Measurements from ENCODE around the gene POU2F3. TPM values are rescaled to one million over a fixed set of nuclear protein-coding genes. Genes with fewer than 3 reads are reported as not detected.
"Not testable (repeated sequence)": the region's sequence is repeated elsewhere in the genome, so short reads cannot be mapped to it uniquely, and the experiment has no call there.

POU2F3 gene
- total RNA-seq, 2 donors from 2014 or later: 0.26 TPM; not detected in 1

DNA sequence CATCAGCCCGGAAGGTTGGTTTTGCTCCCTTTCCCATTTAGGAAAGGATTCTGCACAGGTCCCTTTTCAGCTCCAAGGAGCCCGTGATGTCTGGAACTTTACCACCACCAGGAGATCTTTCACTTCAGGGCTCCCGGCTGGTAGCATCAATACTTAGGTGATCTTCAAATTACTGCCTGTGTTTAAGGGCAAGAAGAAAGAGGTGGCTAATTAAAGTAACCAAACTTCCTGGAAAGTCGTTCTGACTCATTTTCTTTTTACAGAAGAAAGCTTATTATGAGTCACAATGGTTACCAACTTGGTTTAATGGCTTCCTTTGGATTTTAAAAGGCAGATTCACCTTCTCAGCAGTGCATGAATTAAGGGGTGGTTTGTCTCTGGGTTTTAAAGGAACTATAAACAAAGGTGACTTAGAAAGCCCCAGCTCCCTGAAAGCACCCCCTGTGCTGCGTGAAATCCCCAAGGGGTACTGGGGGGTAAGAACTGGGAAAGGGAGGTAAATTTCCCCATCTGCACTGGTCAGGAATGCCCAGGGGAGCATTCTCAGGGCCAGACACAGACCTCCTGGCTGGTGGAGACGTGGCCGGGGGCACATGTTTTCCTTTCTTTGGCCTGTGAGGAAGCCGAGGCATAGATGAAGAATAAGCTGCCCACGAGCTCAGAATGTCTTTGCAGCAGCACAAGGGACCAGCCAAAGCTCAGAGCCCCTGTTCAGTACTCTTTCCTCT is 8.8 kb downstream of the POU2F3 start:
- H3K9me3 ChIP-seq: no peaks in the 10 kb centered on the region
- no peak overlapping the region for H3K4me3 ChIP-seq
- WGBS, 2 donors: 64 to 65% methylated on average over 9 of the region's 9 CpGs
- TF ChIP-seq, protein P1, sequence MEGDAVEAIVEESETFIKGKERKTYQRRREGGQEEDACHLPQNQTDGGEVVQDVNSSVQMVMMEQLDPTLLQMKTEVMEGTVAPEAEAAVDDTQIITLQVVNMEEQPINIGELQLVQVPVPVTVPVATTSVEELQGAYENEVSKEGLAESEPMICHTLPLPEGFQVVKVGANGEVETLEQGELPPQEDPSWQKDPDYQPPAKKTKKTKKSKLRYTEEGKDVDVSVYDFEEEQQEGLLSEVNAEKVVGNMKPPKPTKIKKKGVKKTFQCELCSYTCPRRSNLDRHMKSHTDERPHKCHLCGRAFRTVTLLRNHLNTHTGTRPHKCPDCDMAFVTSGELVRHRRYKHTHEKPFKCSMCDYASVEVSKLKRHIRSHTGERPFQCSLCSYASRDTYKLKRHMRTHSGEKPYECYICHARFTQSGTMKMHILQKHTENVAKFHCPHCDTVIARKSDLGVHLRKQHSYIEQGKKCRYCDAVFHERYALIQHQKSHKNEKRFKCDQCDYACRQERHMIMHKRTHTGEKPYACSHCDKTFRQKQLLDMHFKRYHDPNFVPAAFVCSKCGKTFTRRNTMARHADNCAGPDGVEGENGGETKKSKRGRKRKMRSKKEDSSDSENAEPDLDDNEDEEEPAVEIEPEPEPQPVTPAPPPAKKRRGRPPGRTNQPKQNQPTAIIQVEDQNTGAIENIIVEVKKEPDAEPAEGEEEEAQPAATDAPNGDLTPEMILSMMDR (IDR thresholded peaks at IDR 0.05): no peak
- TF ChIP-seq POLR2A (IDR thresholded peaks at IDR 0.05): no peak
- no peaks in the 10 kb centered on the region for H3K27me3 ChIP-seq
- intact Hi-C loops (cut with DNase I): no loop called here
- DNase-seq (no peak), ATAC-seq (no peak)
- no peak overlapping the region for H3K27ac ChIP-seq
- H3K4me1 ChIP-seq: no peaks in the 10 kb centered on the region
- H3K36me3 ChIP-seq (replicated peaks in 1 of 2; ENCODE audit: insufficient read depth in 1 of 2, low read depth in 2 of 2): no peaks in the 10 kb centered on the region

GRCh38 chr11:120249279-120250262 is 9.6 kb downstream of the POU2F3 start:
- Histone ChIP-seq H3K4me3 (no peak overlapping the region), H3K27ac (no peak overlapping the region), H3K36me3 (replicated peaks in 1 of 2; ENCODE audit: insufficient read depth in 1 of 2, low read depth in 2 of 2) (no peaks in the 10 kb centered on the region), H3K27me3 (no peaks in the 10 kb centered on the region), H3K4me1 (no peaks in the 10 kb centered on the region), H3K9me3 (no peaks in the 10 kb centered on the region)
- DNase-seq (no peak), ATAC-seq (no peak)
- no peak for TF ChIP-seq POLR2A (IDR thresholded peaks at IDR 0.05)
- TF ChIP-seq, protein P1 (IDR thresholded peaks at IDR 0.05): no peak
- WGBS, 2 donors: 63 to 74% methylated on average over 8 of the region's 8 CpGs
- intact Hi-C loops (cut with DNase I): no loop called here

DNA sequence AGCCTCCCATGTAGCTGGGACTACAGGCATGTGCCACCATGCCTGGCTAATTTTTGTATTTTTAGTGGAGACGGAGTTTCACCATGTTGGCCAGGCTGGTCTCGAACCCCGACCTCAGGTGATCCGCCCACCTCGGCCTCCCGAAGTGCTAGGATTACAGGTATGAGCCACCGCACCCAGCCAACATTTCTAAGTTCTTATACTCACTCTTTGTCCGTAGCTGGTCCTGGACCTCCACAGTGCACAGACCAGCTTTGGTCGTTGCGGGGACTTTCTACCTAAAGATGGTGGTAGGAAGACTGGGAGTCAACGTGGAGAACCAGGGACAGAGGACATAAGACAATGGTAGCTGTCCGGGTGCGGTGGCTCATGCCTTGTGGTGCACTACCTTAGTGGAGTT is 13.4 kb downstream of the POU2F3 start:
- H3K9me3 ChIP-seq; ATAC-seq; H3K4me1 ChIP-seq; H3K27me3 ChIP-seq; intact Hi-C loops (cut with DNase I); H3K4me3 ChIP-seq; H3K27ac ChIP-seq; DNase-seq; H3K36me3 ChIP-seq (replicated peaks in 1 of 2; ENCODE audit: insufficient read depth in 1 of 2, low read depth in 2 of 2): not testable (repeated sequence)
- WGBS, 2 donors: 82 to 86% methylated on average over 13 of the region's 13 CpGs

DNA sequence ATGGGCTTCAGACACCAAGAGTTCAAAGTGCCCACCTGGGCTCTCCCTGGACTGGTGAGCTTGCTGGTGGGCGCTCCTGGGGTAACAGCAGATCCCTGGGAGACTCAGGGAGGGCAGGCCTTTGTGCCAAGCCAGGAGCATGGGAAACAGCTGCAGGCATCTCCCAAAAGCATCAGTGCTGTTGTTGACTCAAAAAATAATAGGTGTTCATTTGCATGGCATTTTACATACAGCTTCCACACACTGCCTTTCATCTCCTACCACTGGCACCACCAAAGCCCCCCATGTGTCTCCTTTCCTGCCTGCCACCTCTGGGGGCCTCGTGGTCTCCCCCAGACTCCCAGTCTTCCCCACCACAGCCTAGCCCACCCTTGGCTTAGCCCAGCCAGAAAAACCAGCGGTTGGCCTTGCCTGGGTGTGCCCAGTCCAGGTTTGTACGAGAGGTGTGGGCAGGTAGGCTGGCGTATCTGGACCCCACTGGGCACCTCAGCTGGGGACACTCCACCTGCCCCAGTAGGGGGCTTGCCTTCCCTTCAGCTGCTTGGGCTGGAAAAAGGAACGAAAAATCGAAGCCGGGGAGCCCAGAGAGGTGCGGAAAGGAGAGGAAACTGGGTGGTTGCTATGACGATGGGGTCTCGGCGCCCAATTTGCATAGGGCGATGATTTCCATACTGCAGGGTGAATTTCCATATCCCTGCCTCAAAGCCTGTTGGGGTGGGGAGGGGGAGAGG is 15.0 kb downstream of the POU2F3 start:
- H3K27me3 ChIP-seq: no peaks in the 10 kb centered on the region
- ATAC-seq: no peak
- no peaks in the 10 kb centered on the region for H3K9me3 ChIP-seq
- H3K36me3 ChIP-seq (replicated peaks in 1 of 2; ENCODE audit: insufficient read depth in 1 of 2, low read depth in 2 of 2): no peaks in the 10 kb centered on the region
- H3K4me3 ChIP-seq: no peak overlapping the region
- DNase-seq: no peak
- no peak overlapping the region for H3K27ac ChIP-seq
- TF ChIP-seq, protein P1 (IDR thresholded peaks at IDR 0.05): no peak
- no peak for TF ChIP-seq POLR2A (IDR thresholded peaks at IDR 0.05)
- intact Hi-C loops (cut with DNase I): no loop called here
- WGBS, 2 donors: 12 to 15% methylated on average over 12 to 13 of the region's 13 CpGs
- peaks cover 10% of the 10 kb centered on the region for H3K4me1 ChIP-seq

DNA sequence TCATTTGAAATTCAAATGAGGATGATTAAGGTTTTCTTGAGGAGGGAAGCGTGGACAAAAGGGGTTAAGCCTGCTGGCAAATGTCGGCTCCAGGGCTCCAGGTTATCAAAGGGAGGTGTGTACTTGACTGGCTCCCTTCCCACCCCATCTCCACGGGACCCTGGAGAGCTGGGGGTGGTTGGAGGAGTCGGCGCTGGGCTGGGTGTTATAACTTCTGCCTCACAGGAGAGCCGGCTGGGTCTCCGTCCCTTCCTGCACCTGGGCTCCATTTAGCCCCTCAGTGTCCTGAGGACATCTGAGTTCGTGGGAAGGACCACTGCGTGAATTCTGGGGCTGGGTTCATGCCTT is 15.6 kb downstream of the POU2F3 start:
- H3K27me3 ChIP-seq: no peaks in the 10 kb centered on the region
- no peak for DNase-seq
- no peaks in the 10 kb centered on the region for H3K9me3 ChIP-seq
- ATAC-seq: no peak
- peaks cover 10% of the 10 kb centered on the region for H3K4me1 ChIP-seq
- 6 to 8% methylated on average over 6 to 9 of the region's 9 CpGs for WGBS, 2 donors
- H3K36me3 ChIP-seq (replicated peaks in 1 of 2; ENCODE audit: insufficient read depth in 1 of 2, low read depth in 2 of 2): no peaks in the 10 kb centered on the region
- H3K27ac ChIP-seq: no peak overlapping the region
- intact Hi-C loops (cut with DNase I): no loop called here
- TF ChIP-seq, protein P1 (IDR thresholded peaks at IDR 0.05): no peak
- TF ChIP-seq POLR2A (IDR thresholded peaks at IDR 0.05): no peak
- H3K4me3 ChIP-seq: no peak overlapping the region

All from body of pancreas (tissue), 4 donors.